Esophagus muscularis mucosa (tissue), 4 donors: ENCODE measurements around the gene ABCA3.

Experiments used
- CTCF ChIP-seq, 3 experiments: fragments of 200-600 bp in 2 of 3; fragments of 450-650 bp in 1 of 3; sonication (generic) in 2 of 3; IDR thresholded peaks; one replicate each; pipeline ENCODE4 v1.5.1; 2017 to 2019; ENCODE audit warnings: antibody characterized with exemption in 3 of 3, mild to moderate bottlenecking in 2 of 3, moderate library complexity in 1 of 3
- EP300 ChIP-seq: sonication (generic); formaldehyde crosslinking; IDR thresholded peaks from one replicate; pipeline ENCODE4 v1.6.1; 2017; ENCODE audit warnings: antibody characterized with exemption
- POLR2A ChIP-seq: fragments of 450-650 bp; IDR thresholded peaks from one replicate; pipeline ENCODE4 v1.6.1; 2017; ENCODE audit warnings: antibody characterized with exemption, moderate library complexity, mild to moderate bottlenecking, low read depth
- POLR2AphosphoS5 ChIP-seq, 2 donors: sonication (generic); formaldehyde crosslinking; IDR thresholded peaks; one replicate each; pipeline ENCODE4 v1.6.1; 2017; ENCODE audit warnings: antibody characterized with exemption in 2 of 2

GRCh38 chr16:2229632-2230250, 110.8 kb downstream of the ABCA3 start:
- TF ChIP-seq POLR2A (no peak), CTCF (IDR thresholded peaks at IDR 0.05) (no peak), POLR2AphosphoS5 (IDR thresholded peaks at IDR 0.05) (no peak), EP300 (no peak)
